ENCODE data around the gene NFIA.

NFIA gene

DNA sequence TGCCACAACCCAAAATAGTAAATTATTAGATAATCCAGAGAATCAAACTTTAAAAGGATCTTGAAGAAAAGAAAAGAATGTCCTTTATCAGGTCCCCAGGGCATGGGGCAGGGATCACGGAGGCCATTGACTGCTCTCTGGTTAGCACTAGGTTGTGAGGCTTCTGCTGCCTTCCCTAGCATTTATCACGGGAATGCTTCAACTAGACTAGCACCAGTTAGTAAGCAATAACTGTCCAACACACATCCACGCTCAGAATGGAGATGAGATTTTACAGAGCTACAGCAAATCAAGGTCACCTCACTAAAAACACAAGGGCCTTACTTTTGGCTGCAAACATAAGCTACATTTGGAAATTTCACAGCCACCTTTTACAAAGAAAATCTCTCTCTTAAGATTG is 304.0 kb downstream of the NFIA start:
- Histone ChIP-seq H3K4me3 (ENCODE audit: low read depth, low read length) (no peak overlapping the region), H3K9me3 (ENCODE audit: control insufficient read depth, insufficient read depth, low read depth, low read length) (no peaks in the 10 kb centered on the region), H3K4me1 (ENCODE audit: control insufficient read depth, insufficient read depth, low read length) (no peaks in the 10 kb centered on the region), H3K36me3 (ENCODE audit: control insufficient read depth in 2 of 2, insufficient read depth in 1 of 2, low read length in 2 of 2) (peaks cover 0 to 20% of the 10 kb centered on the region in 2 experiments; a peak in 1 of 3 replicates), H3K27ac (ENCODE audit: extremely low read depth, low read depth, low read length) (no peak overlapping the region)
- no peak for TF ChIP-seq SCRT2 (tag by site-specific recombination; IDR thresholded peaks at IDR 0.05)
- no peak for TF ChIP-seq ZBTB17 (tag by site-specific recombination; IDR thresholded peaks at IDR 0.05)
- TF ChIP-seq ZFHX2 (tag by site-specific recombination; conservative IDR thresholded peaks at IDR 0.05), result no peak
- no peak for TF ChIP-seq ZSCAN30 (tag by site-specific recombination; IDR thresholded peaks at IDR 0.05)
- TF ChIP-seq ZNF121 (tag by site-specific recombination; IDR thresholded peaks at IDR 0.05), result no peak
- no peak for TF ChIP-seq ZNF423 (tag by site-specific recombination; IDR thresholded peaks at IDR 0.05)
- no peak for TF ChIP-seq SALL2 (tag by site-specific recombination; IDR thresholded peaks at IDR 0.05; ENCODE audit: borderline replicate concordance)
- no peak for TF ChIP-seq ZFP41 (tag by site-specific recombination; IDR thresholded peaks at IDR 0.05; ENCODE audit: borderline replicate concordance)
- ChIA-PET POLR2A (no interaction called here), CTCF (interaction anchor here (1.0 kb wide), 1 partner anchor 22 kb away, joined by 3 read pairs; no protein-coding TSS in a partner anchor)

GRCh38 chr1:61386770-61387169 is 304.4 kb downstream of the NFIA start:
- POLR2A ChIA-PET, result no interaction called here

More at GRCh38 chr1:61386770-61387169, 304.4 kb downstream of the NFIA start:
- no peaks in the 10 kb centered on the region for H3K9me3 ChIP-seq (ENCODE audit: control insufficient read depth, insufficient read depth, low read depth, low read length)
- CTCF ChIA-PET, result interaction anchor here (1.0 to 1.1 kb wide), 2 partner anchors 22 to 37 kb away, joined by 3 read pairs; no protein-coding TSS in a partner anchor
- H3K4me3 ChIP-seq (ENCODE audit: low read depth, low read length), result no peak overlapping the region
- no peak overlapping the region for H3K27ac ChIP-seq (ENCODE audit: extremely low read depth, low read depth, low read length)
- TF ChIP-seq ZNF670 (tag by site-specific recombination; IDR thresholded peaks at IDR 0.05; ENCODE audit: low read depth) (no peak), ZNF48 (tag by site-specific recombination; IDR thresholded peaks at IDR 0.05) (no peak), MEIS1 (CRISPR knock-in tag; IDR thresholded peaks at IDR 0.05; ENCODE audit: borderline replicate concordance) (no peak), ZNF19 (tag by site-specific recombination; IDR thresholded peaks at IDR 0.05; ENCODE audit: low read depth) (no peak), ZNF544 (tag by site-specific recombination; IDR thresholded peaks at IDR 0.05) (no peak), ZNF518A (tag by site-specific recombination; conservative IDR thresholded peaks at IDR 0.05; ENCODE audit: low read depth) (no peak), ZNF2 (tag by site-specific recombination; IDR thresholded peaks at IDR 0.05) (no peak), ZNF354C (tag by site-specific recombination; IDR thresholded peaks at IDR 0.05; ENCODE audit: borderline replicate concordance, low read depth) (no peak)
- TF ChIP-seq, protein P1, sequence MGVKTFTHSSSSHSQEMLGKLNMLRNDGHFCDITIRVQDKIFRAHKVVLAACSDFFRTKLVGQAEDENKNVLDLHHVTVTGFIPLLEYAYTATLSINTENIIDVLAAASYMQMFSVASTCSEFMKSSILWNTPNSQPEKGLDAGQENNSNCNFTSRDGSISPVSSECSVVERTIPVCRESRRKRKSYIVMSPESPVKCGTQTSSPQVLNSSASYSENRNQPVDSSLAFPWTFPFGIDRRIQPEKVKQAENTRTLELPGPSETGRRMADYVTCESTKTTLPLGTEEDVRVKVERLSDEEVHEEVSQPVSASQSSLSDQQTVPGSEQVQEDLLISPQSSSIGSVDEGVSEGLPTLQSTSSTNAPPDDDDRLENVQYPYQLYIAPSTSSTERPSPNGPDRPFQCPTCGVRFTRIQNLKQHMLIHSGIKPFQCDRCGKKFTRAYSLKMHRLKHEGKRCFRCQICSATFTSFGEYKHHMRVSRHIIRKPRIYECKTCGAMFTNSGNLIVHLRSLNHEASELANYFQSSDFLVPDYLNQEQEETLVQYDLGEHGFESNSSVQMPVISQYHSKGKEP (tag by site-specific recombination; IDR thresholded peaks at IDR 0.05), result no peak
- H3K36me3 ChIP-seq (ENCODE audit: control insufficient read depth in 2 of 2, insufficient read depth in 1 of 2, low read length in 2 of 2), result peaks cover 0 to 20% of the 10 kb centered on the region in 2 experiments; a peak in 1 of 3 replicates
- peaks cover 4% of the 10 kb centered on the region; the same call in 1 of the 2 replicates for H3K4me1 ChIP-seq (ENCODE audit: control insufficient read depth, insufficient read depth, low read length)

Data from HEK293 (cell line).